Ovary (tissue), 9 donors: ENCODE results near the gene SETD4. TPM values are rescaled to one million over a fixed set of nuclear protein-coding genes. Genes with fewer than 3 reads are reported as not detected.

Experiments used
- DNase-seq, 5 donors: peaks; one replicate each; pipeline ENCODE4 v3.0.0-alpha.2; 2019 to 2020
- H3K27ac ChIP-seq, 2 donors: fragments of 200-600 bp; one replicate each; pipeline versions ENCODE4 v1.5.1 to v1.8.0; 2019 to 2022
- H3K27me3 ChIP-seq: fragments of 200-600 bp; one replicate; pipeline ENCODE4 v1.8.0; 2022
- H3K36me3 ChIP-seq: fragments of 200-600 bp; sonication (generic); one replicate; pipeline ENCODE4 v1.5.1; 2019
- H3K4me1 ChIP-seq: one replicate; pipeline ENCODE4 v1.8.1; 2013; ENCODE audit warnings: mild to moderate bottlenecking, moderate library complexity; ENCODE audit not compliant: insufficient read depth
- H3K4me3 ChIP-seq: fragments of 200-600 bp; sonication (generic); one replicate; pipeline ENCODE4 v1.5.1; 2017
- H3K9me3 ChIP-seq, 2 donors: fragments of 200-600 bp in 1 of 2; sonication (generic) in 1 of 2; one replicate each; pipeline versions ENCODE4 v1.5.1 to v1.8.1; 2013 to 2019; ENCODE audit warnings: mild to moderate bottlenecking in 1 of 2, moderate library complexity in 1 of 2
- EP300 ChIP-seq: sonication (generic); formaldehyde crosslinking; IDR thresholded peaks from one replicate; pipeline ENCODE4 v1.6.1; 2017; ENCODE audit warnings: antibody characterized with exemption
- POLR2A ChIP-seq: fragments of 450-650 bp; IDR thresholded peaks from one replicate; pipeline ENCODE4 v1.6.1; 2017; ENCODE audit warnings: antibody characterized with exemption, mild to moderate bottlenecking, moderate library complexity
- WGBS, 3 donors: extraction: QIAGEN DNeasy Blood & Tissue Kit in 1 of 3; methylation state at CpG; one replicate each; pipeline versions ENCODE4 v1.1.5 to v1.1.7; 2013 to 2017; 5-methylcytosine and 5-hydroxymethylcytosine counted together
- intact Hi-C, 4 donors: fragments of 100-400 bp; cut with DNase I; formaldehyde crosslinking; loops; one replicate each; pipeline versions ENCODE4 v1.11.0 to v1.15.1; 2022 to 2023
- polyA plus RNA-seq, 2 donors: library from polyadenylated mRNA; stranded (reverse); fragments of 200-250 nt in 1 of 2; fragments of 350-450 nt in 1 of 2; fragmentation: Illumina TruSeq in 1 of 2; extraction: RNeasy Lipid Tissue Mini Kit (QIAGEN cat#74804) in 1 of 2; gene quantifications; one replicate each; pipeline ENCODE4 v1.2.3, GENCODE V29; 2013 to 2014
- total RNA-seq, 7 donors: library from RNA; depleted of rRNA in 2 of 7; stranded (reverse); fragments of >200 nt in 2 of 7; fragmentation: NEBNext Ultra II Directional in 3 of 7; extraction: Animal tissue kit (Norgen Biotek cat#: 25700) in 3 of 7; gene quantifications; one replicate each; pipeline versions ENCODE4 v1.1.0 to v1.2.4, GENCODE V29; 2016 to 2023
- TF ChIP-seq, protein P1 (sequence below), 3 donors: fragments of 450-650 bp in 2 of 3; fragments of 200-600 bp in 1 of 3; IDR thresholded peaks; one replicate each; pipeline versions ENCODE4 v1.5.1 to v1.8.0; 2016 to 2022; ENCODE audit warnings: antibody characterized with exemption in 3 of 3, mild to moderate bottlenecking in 1 of 3
- donor health status: DM: no; HTN: no; CAD: no; lungs with moderate emphysema.
- donor health status: DM: no; HTN: no; CAD: no.
- donor health status: Bipolar disorder and iron deficiency.
- donor health status: DM: yes; HTN: yes; CAD: no.
- donor health status: DM: no; HTN: no; CAD: no.
- donor health status: DM: yes; HTN: yes; CAD: no.

SETD4 gene
- total and polyA plus RNA-seq, 9 donors: 11.6 to 22.9 (median 15.6) TPM

GRCh38 chr21:36004441-36004840 is 55.9 kb downstream of the SETD4 start:
- H3K27me3 ChIP-seq: no peaks in the 10 kb centered on the region
- intact Hi-C loops: no loop called here
- H3K4me1 ChIP-seq: no peaks in the 10 kb centered on the region
- TF ChIP-seq EP300: no peak
- no peak for TF ChIP-seq POLR2A
- TF ChIP-seq, protein P1, sequence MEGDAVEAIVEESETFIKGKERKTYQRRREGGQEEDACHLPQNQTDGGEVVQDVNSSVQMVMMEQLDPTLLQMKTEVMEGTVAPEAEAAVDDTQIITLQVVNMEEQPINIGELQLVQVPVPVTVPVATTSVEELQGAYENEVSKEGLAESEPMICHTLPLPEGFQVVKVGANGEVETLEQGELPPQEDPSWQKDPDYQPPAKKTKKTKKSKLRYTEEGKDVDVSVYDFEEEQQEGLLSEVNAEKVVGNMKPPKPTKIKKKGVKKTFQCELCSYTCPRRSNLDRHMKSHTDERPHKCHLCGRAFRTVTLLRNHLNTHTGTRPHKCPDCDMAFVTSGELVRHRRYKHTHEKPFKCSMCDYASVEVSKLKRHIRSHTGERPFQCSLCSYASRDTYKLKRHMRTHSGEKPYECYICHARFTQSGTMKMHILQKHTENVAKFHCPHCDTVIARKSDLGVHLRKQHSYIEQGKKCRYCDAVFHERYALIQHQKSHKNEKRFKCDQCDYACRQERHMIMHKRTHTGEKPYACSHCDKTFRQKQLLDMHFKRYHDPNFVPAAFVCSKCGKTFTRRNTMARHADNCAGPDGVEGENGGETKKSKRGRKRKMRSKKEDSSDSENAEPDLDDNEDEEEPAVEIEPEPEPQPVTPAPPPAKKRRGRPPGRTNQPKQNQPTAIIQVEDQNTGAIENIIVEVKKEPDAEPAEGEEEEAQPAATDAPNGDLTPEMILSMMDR (IDR thresholded peaks at IDR 0.05): no peak
- H3K36me3 ChIP-seq: no peaks in the 10 kb centered on the region
- WGBS, 3 donors: 50 to 67% (median 54%) methylated on average over 5 to 8 of the region's 13 CpGs
- no peak overlapping the region for H3K4me3 ChIP-seq
- no peaks in the 10 kb centered on the region for H3K9me3 ChIP-seq
- H3K27ac ChIP-seq: no peak overlapping the region
- DNase-seq: no peak

DNA sequence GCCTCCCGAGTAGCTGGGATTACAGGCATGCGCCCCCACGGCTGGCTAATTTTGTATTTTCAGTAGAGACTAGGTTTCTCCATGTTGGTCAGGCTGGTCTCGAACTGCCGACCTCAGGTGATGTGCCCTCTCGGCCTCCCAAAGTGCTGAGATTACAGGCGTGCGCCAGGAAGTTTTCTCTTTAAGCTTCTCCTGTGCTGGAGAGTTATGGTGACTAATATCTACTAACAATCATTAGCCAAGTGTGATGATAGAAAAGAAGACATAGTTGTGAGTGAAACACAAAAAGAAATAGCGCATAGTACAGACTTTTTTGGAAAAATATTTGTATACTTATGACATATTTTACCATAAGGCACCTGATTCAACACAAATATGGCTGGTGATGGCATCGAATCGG is 56.5 kb downstream of the SETD4 start:
- Histone ChIP-seq H3K4me1 (no peaks in the 10 kb centered on the region), H3K27me3 (no peaks in the 10 kb centered on the region), H3K36me3 (no peaks in the 10 kb centered on the region), H3K4me3 (no peak overlapping the region), H3K27ac (no peak overlapping the region), H3K9me3 (no peaks in the 10 kb centered on the region)
- intact Hi-C loops: no loop called here
- TF ChIP-seq, protein P1 (IDR thresholded peaks at IDR 0.05): no peak
- TF ChIP-seq POLR2A (no peak), EP300 (no peak)
- WGBS, 3 donors: 96 to 97% (median 96%) methylated on average over 11 of the region's 11 CpGs
- no peak for DNase-seq

DNA sequence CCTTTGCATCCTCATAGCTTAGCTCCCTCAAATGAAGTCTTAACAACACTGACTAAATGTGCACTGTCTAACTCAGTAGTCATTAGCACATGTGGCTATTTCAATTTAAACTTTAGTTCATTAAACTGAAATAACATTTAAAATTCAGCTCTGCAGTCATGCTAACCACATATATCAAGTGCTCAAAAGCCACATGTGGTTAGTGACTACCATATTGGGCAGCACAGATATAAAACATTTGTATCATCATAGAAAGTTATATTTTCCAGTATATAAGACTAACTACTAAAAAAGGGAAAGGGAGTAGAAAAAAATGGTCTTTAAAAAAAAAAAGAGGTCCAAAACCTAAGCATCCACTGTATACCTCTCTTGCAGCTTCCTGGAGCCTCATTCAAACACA is 64.1 kb downstream of the SETD4 start:
- Histone ChIP-seq H3K4me3 (no peak overlapping the region), H3K27ac (no peak overlapping the region), H3K27me3 (no peaks in the 10 kb centered on the region), H3K36me3 (no peaks in the 10 kb centered on the region), H3K4me1 (no peaks in the 10 kb centered on the region), H3K9me3 (no peaks in the 10 kb centered on the region)
- no peak for DNase-seq
- intact Hi-C loops: no loop called here
- TF ChIP-seq POLR2A (no peak), EP300 (no peak)
- TF ChIP-seq, protein P1 (IDR thresholded peaks at IDR 0.05): no peak

DNA sequence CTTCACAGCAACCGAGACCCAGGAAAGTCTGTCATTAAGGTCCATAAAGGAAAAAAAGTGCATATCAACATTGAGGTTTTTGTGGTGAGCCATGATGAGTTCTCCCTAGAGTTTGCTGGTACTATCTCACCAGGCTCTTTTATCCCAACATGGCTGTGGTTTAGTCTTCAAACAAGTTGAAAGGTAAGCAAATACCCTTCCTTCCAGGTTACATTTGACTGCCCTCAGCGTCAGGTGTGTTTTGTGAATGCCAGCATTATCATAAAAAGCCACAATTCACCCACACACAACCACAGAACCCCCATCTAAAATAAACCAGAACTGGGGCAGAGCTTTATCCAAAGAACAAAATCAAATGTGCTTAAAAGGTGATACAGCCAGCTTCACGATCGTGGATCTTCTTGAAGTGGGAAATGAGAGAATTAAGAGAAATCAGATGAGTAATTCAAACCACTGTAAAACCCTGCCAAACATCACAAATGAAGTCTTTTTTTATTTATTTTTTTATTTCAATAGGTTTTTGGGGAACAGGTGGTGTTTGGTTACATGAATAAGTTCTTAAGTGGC is 64.7 kb downstream of the SETD4 start:
- 78 to 92% (median 92%) methylated on average over 4 of the region's 4 CpGs for WGBS, 3 donors
- intact Hi-C loops: no loop called here
- H3K4me3 ChIP-seq: no peak overlapping the region
- H3K27ac ChIP-seq: no peak overlapping the region
- no peaks in the 10 kb centered on the region for H3K9me3 ChIP-seq
- H3K4me1 ChIP-seq: no peaks in the 10 kb centered on the region
- no peak for DNase-seq
- no peaks in the 10 kb centered on the region for H3K36me3 ChIP-seq
- no peaks in the 10 kb centered on the region for H3K27me3 ChIP-seq
- TF ChIP-seq EP300: no peak
- TF ChIP-seq, protein P1 (IDR thresholded peaks at IDR 0.05): no peak
- TF ChIP-seq POLR2A: no peak
